NCI-H446 treated with DMSO at 0.1 percent for 48 hours (cell line): ENCODE data around the gene ANXA5.
A peak's percentile ranks its signal among the peaks of the same experiment; 100 is the strongest.
"Not testable (repeated sequence)": the region's sequence is repeated elsewhere in the genome, so short reads cannot be mapped to it uniquely, and the experiment has no call there.

ENCODE experiments used
- DNase-seq: peaks from one replicate; lab custom pipeline; 2025; lab: John Stamatoyannopoulos, UW

Gene ANXA5

DNA sequence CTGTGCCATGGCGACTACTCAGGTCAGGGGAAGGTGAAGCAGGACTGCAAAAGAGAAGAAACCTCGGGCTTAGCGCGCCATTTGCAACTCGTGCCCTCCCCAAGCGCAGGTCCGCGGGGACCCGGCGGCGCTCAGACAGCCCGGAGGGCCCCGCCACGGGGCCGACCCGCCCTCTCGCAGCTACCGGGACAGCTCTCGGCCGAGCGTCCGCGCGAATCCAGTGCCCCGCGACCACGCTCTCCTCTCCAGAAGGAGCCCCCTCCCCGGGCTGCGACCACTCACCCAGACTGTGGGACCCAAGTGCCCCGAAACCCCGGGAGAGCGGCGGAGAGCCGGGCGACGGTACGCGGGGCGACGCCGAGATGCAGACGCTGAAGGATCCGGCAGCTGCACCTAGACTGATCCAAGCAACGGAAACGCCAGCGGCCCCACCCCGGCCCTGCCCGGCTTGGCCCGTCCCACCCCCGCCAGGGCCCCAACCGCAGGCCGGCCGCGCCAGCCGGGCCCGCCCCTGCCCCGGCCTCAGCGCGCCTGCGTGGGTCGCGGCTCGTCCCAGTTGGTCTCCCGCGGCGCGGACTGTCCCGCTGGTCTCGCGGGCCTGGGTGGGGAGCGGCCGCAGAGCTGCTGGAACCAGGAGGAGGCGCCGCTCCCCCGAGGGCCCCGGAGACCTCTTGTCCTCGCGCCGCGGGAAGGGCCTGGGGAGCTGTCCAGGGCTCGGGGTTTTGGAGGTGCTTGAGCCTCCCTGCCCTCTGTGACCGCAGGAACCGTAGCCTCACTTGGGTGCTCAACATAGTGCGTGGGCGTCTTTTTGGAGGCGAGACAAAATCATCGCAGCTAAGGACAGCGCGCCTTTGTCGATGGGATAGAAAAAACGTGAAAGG, at the start of gene ANXA5:
Gene ANXA5, minus strand, starts transcription at position 400 of the 881 bp plus-strand sequence. Its CDS starts 391 bp downstream, at position 9.
- DNase-seq = peak; percentile 37

DNA sequence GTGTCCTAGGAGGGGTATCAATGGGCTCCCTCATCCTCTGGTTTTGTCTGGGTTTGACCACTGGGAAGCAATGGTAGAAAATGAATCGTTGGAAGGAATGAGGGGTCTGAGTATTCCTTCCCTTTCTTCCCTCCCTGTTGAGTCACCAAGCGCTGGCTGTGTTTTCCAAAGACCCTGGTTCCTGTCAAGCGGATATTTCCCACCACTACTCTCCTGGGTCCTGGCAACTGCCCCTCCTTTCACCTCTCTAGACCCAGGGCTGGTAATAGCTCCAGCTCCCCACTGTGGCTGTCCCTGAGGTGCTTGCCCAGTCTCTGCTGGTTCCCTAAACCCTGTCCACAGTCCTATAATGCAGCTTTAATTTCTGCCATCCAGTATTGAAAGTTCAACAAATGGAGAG, 46.0 kb upstream of the ANXA5 start:
- DNase-seq = no peak

- DNase-seq = no peak
Measured at GRCh38 chr4:121741751-121742150, 45.0 kb upstream of the ANXA5 start.

GRCh38 chr4:121740796-121741409, 44.1 kb upstream of the ANXA5 start:
- DNase-seq = no peak

- DNase-seq = no peak
Measured at GRCh38 chr4:121739575-121739974, 42.8 kb upstream of the ANXA5 start.

GRCh38 chr4:121738780-121739535, 42.2 kb upstream of the ANXA5 start:
- no peak for DNase-seq

GRCh38 chr4:121737846-121738554, 41.2 kb upstream of the ANXA5 start:
- DNase-seq = no peak

GRCh38 chr4:121736735-121737351, 40.1 kb upstream of the ANXA5 start:
- DNase-seq = peak; percentile 18

- no peak for DNase-seq
Measured at GRCh38 chr4:121734571-121734970, 37.8 kb upstream of the ANXA5 start.

- DNase-seq = no peak
Measured at GRCh38 chr4:121733942-121734341, 37.2 kb upstream of the ANXA5 start.

DNA sequence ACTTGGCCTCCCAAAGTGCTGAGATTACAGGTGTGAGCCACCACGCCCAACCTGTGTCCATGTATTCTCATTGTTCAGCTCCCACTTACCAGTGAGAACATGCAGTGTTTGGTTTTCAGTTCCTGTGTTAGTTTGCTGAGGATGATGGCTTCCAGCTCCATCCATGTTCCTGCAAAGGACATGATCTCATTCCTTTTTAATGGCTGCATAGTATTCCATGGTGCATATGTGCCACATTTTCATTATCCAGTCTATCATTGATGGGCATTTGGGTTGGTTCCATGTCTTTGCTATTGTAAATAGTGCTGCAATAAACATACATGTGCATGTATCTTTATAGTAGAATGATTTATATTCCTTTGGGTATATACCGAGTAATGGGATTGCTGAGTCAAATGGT, 33.0 kb upstream of the ANXA5 start:
- DNase-seq = not testable (repeated sequence)

- DNase-seq = no peak
Measured at GRCh38 chr4:121728798-121729226, 32.0 kb upstream of the ANXA5 start.

DNA sequence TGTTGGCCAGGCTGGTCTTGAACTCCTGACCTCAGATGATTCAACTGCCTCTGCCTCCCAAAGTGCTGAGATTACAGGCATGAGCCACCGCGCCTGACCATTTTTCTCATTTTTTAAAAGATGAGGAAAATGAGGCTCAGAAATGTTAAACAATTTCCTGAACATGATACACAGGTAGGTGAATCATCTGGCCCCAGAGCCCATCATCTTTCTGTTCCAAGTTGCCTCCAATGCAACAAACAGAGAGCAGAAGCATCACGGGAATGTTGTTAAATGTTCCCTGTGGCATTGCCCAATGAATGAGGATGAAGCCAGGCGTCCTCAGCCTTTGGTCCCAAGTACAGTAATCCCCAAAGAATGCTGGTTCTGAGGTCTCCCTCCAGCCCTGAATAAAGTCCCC, 31.3 kb upstream of the ANXA5 start:
- no peak for DNase-seq

DNA sequence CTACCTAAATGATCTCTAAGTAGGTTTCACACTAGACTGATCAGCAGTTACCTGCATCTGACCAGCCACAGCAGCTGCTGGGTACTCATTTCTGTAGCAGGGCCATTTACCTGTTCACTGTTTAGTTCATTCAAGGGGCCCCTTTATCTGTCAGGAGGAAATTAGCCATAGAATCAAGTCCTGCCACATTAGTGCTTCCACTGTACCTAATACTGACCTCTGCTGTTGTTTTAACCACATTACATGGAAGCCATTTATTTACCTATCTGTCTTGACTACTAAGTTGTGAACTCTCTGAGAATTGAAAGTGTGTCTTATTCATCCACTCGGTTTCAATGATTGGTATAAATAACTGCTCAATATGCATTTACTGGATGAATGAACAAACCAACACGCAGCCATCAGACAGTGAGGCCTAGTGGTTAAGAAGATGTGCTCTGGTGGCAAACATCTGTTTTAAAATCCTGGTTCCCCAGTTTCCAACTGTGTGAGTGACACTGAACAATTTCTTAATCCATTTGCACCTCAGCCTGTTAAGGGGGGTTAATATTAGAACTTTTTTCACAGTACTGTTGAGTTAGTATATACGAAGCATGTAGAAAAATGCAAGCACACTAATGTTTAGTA, 30.0 kb upstream of the ANXA5 start:
- peak; percentile 36 for DNase-seq

DNA sequence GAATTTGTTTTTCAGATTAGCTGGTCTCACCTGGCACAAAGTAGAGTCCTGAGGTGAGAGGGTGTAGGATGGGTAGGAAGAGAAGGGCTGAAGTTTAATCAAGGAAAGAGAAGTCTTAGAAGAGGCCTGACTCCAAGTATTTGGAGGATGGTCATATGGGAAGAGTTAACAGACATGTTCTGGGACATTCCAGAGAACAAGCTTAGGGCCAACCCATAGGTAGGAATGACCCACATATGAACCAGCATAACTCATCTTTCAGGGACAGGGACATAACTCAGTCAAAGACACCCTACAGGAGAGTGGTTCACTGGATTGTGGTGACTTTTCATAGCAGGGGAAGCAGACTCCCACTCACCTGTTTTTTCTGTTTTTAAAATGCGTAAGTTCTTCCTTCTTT, 27.9 kb upstream of the ANXA5 start:
- DNase-seq = no peak

- DNase-seq = no peak
Measured at GRCh38 chr4:121721700-121722099, 24.9 kb upstream of the ANXA5 start.

DNA sequence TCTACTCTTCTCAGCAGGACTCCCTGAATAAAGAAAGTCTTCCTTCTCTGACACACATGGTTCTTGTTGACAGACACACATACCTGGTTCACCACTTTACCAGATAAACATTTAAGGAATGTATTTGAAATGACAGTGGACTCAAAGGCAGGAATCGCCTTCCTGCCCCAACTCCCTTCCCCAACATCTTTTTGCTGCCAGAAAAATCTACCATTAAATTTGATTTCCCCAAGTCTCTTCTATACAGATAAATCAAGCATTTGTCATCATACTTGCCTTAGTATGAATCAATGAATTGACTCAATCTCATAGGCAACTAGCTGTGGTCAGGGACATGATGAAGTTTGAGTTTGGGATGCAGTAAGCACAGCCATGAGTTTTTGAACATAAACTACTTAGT, 23.3 kb upstream of the ANXA5 start:
- DNase-seq = no peak

- no peak for DNase-seq
Measured at GRCh38 chr4:121717680-121718237, 21.0 kb upstream of the ANXA5 start.

DNA sequence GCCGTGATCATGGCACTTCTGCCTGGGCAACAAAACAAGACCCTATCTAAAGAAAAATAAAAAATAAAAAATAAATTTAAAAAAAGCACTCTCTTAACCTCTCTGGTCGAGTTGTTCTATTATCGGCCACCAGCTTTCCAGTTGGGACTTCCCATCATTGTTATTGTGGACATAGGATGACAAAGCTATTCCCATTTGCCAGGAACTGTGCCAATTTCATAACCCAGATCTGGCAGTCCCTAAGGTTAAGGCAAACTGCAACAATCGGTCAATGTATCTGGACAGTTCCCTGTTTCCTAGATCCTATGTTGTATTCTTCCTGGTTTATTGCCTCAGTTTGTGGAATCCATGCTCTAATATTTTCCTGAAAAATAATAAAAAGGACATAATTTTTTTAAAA, 17.8 kb upstream of the ANXA5 start:
- DNase-seq = no peak

DNA sequence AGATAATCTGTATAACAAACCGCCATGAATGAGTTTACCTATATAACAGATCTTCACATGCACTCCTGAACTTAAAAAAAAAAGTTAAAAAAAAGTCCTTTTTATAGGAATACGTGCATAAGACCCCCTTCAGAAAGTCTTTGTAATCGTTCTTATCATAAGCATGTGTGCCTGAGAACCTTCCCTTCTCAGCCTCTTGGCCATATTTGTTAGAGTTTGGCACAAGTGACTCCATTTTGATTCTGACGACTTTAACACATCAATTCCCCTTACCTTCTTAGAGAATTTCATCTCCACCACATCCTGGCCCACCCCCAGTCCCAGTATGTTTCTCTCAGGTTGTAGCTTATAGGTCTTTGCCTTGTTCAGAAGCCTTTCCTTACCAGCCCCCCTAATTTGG, 16.0 kb upstream of the ANXA5 start:
- DNase-seq = no peak
